ENCODE measurements around the gene TMEM8B. TPM values are rescaled to one million over a fixed set of nuclear protein-coding genes. Genes with fewer than 3 reads are reported as not detected.

The TMEM8B gene
- total RNA-seq, 1 experiment from 2014 or later: 4.6 TPM

DNA sequence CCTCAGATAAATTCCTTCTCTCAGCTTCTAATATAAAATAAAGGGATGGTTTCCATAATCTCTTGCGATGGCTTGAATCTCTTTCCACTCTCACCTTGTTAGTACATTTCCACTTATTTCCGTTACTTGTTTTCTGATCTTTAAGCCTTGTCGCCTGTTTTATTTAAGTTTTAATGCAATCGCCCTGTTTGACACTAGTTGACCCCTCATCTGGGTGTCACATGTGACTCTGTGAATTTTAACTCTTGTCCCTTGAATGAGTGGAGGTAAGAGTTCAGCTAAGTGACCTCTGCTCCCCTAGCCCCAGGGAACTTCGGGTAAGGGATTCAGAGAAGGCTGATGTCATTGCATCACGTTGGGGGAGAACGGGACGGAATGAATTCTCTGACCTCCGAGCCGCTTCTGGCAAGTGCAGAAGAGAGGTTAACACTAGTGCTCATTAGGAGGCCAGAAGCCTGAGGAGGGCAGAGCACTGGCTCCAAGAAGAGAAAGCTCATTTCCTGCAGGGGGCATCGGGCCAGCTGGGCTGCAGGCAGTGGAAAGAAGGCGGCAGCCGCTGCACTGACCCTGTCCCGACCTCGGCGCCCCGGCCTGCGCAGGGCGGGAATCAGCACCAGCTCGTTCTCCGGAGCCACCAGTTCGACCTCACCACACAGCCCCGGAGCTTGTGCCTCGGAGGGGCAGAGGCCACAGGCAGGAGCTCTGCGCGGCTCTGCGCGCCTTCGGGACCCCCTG lies 14.8 kb upstream of the TMEM8B start:
- intact Hi-C loops (cut with micrococcal nuclease): loop anchor here (2.0 kb wide), 1 partner anchor 167 kb away; no protein-coding TSS in a partner anchor
- H3K4me3 Mint-ChIP-seq (ENCODE audit: unreplicated experiment): peak overlapping the region; percentile 87
- peak; percentile 59 for DNase-seq (ENCODE audit: unreplicated experiment)
- no peaks in the 10 kb centered on the region for H3K9me3 Mint-ChIP-seq (ENCODE audit: unreplicated experiment)
- H3K27me3 Mint-ChIP-seq (ENCODE audit: insufficient read depth, unreplicated experiment): peaks cover 11% of the 10 kb centered on the region
- peaks cover 20% of the 10 kb centered on the region for H3K4me1 Mint-ChIP-seq (ENCODE audit: insufficient read depth, unreplicated experiment)
- ChIA-PET POLR2A (interaction anchor here (0.6 to 2.1 kb wide), 29 partner anchors 8 to 340 kb away, joined by 3 to 16 read pairs (median 4); partner anchors contain the start of genes CCDC107, CREB3, FAM221B and GBA2), CTCF (interaction anchor here (0.6 to 4.4 kb wide), 20 partner anchors 8 to 241 kb away, joined by 3 to 33 read pairs (median 4); no protein-coding TSS in a partner anchor)
- BruUV-seq (replicated peaks): no TSS peak
- TF ChIP-seq, protein P1, sequence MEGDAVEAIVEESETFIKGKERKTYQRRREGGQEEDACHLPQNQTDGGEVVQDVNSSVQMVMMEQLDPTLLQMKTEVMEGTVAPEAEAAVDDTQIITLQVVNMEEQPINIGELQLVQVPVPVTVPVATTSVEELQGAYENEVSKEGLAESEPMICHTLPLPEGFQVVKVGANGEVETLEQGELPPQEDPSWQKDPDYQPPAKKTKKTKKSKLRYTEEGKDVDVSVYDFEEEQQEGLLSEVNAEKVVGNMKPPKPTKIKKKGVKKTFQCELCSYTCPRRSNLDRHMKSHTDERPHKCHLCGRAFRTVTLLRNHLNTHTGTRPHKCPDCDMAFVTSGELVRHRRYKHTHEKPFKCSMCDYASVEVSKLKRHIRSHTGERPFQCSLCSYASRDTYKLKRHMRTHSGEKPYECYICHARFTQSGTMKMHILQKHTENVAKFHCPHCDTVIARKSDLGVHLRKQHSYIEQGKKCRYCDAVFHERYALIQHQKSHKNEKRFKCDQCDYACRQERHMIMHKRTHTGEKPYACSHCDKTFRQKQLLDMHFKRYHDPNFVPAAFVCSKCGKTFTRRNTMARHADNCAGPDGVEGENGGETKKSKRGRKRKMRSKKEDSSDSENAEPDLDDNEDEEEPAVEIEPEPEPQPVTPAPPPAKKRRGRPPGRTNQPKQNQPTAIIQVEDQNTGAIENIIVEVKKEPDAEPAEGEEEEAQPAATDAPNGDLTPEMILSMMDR (IDR thresholded peaks at IDR 0.05; ENCODE audit: unreplicated experiment): peak; percentile 6
- H3K36me3 Mint-ChIP-seq (ENCODE audit: insufficient read depth, unreplicated experiment): peaks cover 7% of the 10 kb centered on the region
- H3K27ac Mint-ChIP-seq (ENCODE audit: low read depth, unreplicated experiment): peak overlapping the region; percentile 84

DNA sequence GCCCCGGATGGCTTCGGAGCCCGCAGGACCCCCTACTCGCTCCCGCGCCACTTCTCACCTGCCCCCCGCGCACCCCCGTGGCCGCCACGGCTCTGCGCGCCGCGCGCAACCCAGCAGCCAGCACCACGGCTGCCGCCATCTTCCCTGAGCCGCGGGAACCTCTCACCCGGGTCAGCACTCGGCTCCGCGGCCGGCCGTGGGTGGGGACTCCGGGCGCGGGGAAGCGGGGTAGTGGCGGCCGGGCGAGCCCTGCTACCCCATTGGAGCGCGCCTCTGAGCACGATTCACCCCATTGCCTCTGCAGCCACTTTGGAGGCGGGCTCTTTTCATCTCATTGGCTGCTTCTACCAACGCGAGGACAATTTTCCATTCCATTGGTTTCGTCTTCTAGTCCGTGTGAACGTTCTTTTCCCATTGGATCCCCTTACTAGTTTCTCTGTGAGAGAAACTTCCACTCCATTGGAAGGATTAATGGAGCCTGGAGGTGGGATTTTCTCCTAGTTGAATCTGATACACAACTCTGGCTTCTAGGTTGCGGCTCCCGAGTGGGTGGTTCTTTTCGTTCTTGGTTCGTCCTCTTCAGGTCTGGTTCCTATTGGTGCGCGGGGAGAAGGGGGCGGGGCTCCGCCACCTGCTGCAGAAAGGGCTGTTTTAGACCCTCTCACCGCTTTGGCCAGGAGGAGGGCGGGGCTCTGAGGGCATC lies 14.0 kb upstream of the TMEM8B start, which contains the start of gene HINT2:
Gene HINT2, minus strand, starts transcription at position 202 of the 703 bp plus-strand sequence. Its CDS starts 63 bp downstream, at position 139.
- Mint-ChIP-seq H3K4me3 (ENCODE audit: unreplicated experiment) (peak within 1 kb of the TSS; percentile 87), H3K36me3 (ENCODE audit: insufficient read depth, unreplicated experiment) (no peaks in the 10 kb centered on the region), H3K27ac (ENCODE audit: low read depth, unreplicated experiment) (peak within 1 kb of the TSS; percentile 84), H3K27me3 (ENCODE audit: insufficient read depth, unreplicated experiment) (peaks cover 11% of the 10 kb centered on the region), H3K4me1 (ENCODE audit: insufficient read depth, unreplicated experiment) (peaks cover 22% of the 10 kb centered on the region), H3K9me3 (ENCODE audit: unreplicated experiment) (no peaks in the 10 kb centered on the region)
- CTCF ChIA-PET: interaction anchor here (0.6 to 4.4 kb wide), 9 partner anchors 9 to 88 kb away, joined by 3 to 33 read pairs (median 5); no protein-coding TSS in a partner anchor
- intact Hi-C loops (cut with micrococcal nuclease): loop anchor here (1.0 to 2.0 kb wide), 3 partner anchors 25 to 168 kb away; no protein-coding TSS in a partner anchor
- no TSS peak for BruUV-seq (replicated peaks)
- TF ChIP-seq, protein P1 (IDR thresholded peaks at IDR 0.05; ENCODE audit: unreplicated experiment): no peak
- POLR2A ChIA-PET: interaction anchor here (0.6 to 2.1 kb wide), 22 partner anchors 8 to 339 kb away, joined by 3 to 16 read pairs (median 5); partner anchors contain the start of genes CCDC107, FAM221B, GBA2 and HRCT1
- peak; percentile 99 for DNase-seq (ENCODE audit: unreplicated experiment)

DNA sequence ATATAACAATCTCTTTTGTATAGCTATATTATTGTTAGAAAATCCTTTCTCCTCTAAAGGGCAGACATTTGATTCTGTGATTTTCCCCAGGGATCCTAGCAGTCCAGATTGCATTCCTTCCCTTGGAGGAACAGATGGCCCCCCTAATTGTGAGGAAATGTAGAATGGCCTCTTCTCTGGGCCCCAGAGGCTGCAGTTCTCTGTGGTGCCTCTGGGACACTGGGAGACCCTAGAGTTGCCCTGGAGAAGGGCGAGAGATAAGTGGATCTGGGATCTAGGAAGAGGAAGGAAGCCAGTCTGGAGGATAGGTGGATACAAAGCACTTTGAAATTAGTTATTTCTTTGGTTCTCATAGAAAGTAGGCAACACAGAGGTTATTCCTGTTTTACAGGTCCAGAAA lies 12.3 kb upstream of the TMEM8B start:
- Mint-ChIP-seq H3K27ac (ENCODE audit: low read depth, unreplicated experiment) (no peak overlapping the region), H3K4me1 (ENCODE audit: insufficient read depth, unreplicated experiment) (peaks cover 26% of the 10 kb centered on the region), H3K4me3 (ENCODE audit: unreplicated experiment) (peak overlapping the region; percentile 87), H3K36me3 (ENCODE audit: insufficient read depth, unreplicated experiment) (no peaks in the 10 kb centered on the region), H3K27me3 (ENCODE audit: insufficient read depth, unreplicated experiment) (peaks cover 11% of the 10 kb centered on the region), H3K9me3 (ENCODE audit: unreplicated experiment) (no peaks in the 10 kb centered on the region)
- ChIA-PET CTCF (interaction anchor here (0.7 to 1.5 kb wide), 3 partner anchors 10 to 572 kb away, joined by 3 to 7 read pairs (median 3); no protein-coding TSS in a partner anchor), POLR2A (interaction anchor here (1.0 kb wide), 1 partner anchor 12 kb away, joined by 3 read pairs; the partner anchor contains the start of genes FAM221B and TMEM8B)
- no peak for DNase-seq (ENCODE audit: unreplicated experiment)
- TF ChIP-seq, protein P1 (IDR thresholded peaks at IDR 0.05; ENCODE audit: unreplicated experiment): no peak
- BruUV-seq (replicated peaks): no TSS peak
- intact Hi-C loops (cut with micrococcal nuclease): no loop called here

- no TSS peak for BruUV-seq (replicated peaks)
- no peaks in the 10 kb centered on the region for H3K36me3 Mint-ChIP-seq (ENCODE audit: insufficient read depth, unreplicated experiment)
- no peaks in the 10 kb centered on the region for H3K9me3 Mint-ChIP-seq (ENCODE audit: unreplicated experiment)
- intact Hi-C loops (cut with micrococcal nuclease): no loop called here
- H3K4me3 Mint-ChIP-seq (ENCODE audit: unreplicated experiment): no peak overlapping the region
- ChIA-PET POLR2A (no interaction called here), CTCF (no interaction called here)
- no peak for DNase-seq (ENCODE audit: unreplicated experiment)
- TF ChIP-seq, protein P1 (IDR thresholded peaks at IDR 0.05; ENCODE audit: unreplicated experiment): no peak
- H3K27me3 Mint-ChIP-seq (ENCODE audit: insufficient read depth, unreplicated experiment): peaks cover 11% of the 10 kb centered on the region
- H3K4me1 Mint-ChIP-seq (ENCODE audit: insufficient read depth, unreplicated experiment): peaks cover 21% of the 10 kb centered on the region
- H3K27ac Mint-ChIP-seq (ENCODE audit: low read depth, unreplicated experiment): no peak overlapping the region
Observed at GRCh38 chr9:35818341-35818740, 10.7 kb upstream of the TMEM8B start.
